ENCODE results near the gene KCNN1. TPM values are rescaled to one million over a fixed set of nuclear protein-coding genes. Genes with fewer than 3 reads are reported as not detected.

The KCNN1 gene
- total and polyA plus RNA-seq, 2 of the 13 experiments (the other 11 are each of a cell fraction or from before 2014, with no cell fraction given): 0.04 TPM; not detected in 1

DNA sequence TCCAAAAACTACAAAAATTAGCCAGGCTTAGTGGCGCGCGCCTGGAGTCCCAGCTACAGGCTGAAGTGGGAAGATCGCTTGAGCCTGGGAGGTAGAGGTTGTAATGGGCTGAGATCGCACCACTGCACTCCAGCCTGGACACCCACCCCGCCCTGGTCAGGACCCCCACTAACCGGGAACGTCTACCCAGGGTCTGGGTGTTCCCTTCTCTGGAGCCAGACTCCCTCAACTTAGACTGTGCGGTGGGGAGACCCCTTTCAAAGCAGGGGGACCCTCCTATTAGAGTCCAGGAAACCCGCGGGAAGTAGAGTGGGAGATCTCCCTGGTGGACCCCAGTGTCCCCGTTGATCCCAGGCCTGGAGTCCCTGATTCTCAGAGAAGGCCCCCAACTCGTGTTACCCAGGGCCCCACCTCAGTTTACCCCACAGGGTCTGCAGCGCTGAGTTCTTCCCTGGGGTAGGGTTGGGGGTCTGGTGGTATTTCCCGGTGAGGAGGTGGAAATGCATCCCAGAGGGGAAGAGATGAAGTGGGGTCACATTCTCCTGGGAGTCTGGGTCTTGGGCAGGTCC lies 35.0 kb downstream of the KCNN1 start:
- intact Hi-C loops (cut with micrococcal nuclease; ENCODE audit: unreplicated experiment) (no loop called here), in situ Hi-C loops (cut with HindIII; ENCODE audit: extremely low pct_ligation_motif_present, low pct_unique_long_range_greater_than_20kb) (loop anchor here (10.0 kb wide), 1 partner anchor 173 kb away; the partner anchor contains the start of gene IFI30)
- Histone ChIP-seq H4K20me1 (ENCODE audit: insufficient read depth, low read length) (no peaks in the 10 kb centered on the region), H3K4me2 (ENCODE audit: low read depth, low read length) (peak overlapping the region; percentile 76), H3K79me2 (ENCODE audit: insufficient read depth, low read length) (no peaks in the 10 kb centered on the region), H3K9me3 (ENCODE audit: low read length) (no peaks in the 10 kb centered on the region), H3K4me1 (ENCODE audit: insufficient read depth, low read length) (peaks cover 29% of the 10 kb centered on the region), H3K9ac (ENCODE audit: insufficient read depth, low read depth, low read length) (peak overlapping the region; percentile 59; the same call in 1 of the 2 replicates), H2AFZ (ENCODE audit: low read length) (no peak overlapping the region), H3K36me3 (replicated peaks in 1 of 2; ENCODE audit: control insufficient read depth in 1 of 2, insufficient read depth in 2 of 2, low read length in 2 of 2) (no peaks in the 10 kb centered on the region), H3K27ac (ENCODE audit: extremely low read length, insufficient read depth, low read length) (no peak overlapping the region), H3K4me3 (replicated peaks in 1 of 3; ENCODE audit: insufficient read depth in 1 of 3, low read depth in 2 of 3, low read length in 3 of 3) (peak overlapping the region; percentile 57 to 72 (median 60); a peak in 5 of 6 replicates), H3K27me3 (ENCODE audit: control insufficient read depth in 1 of 2, insufficient read depth in 2 of 2, low read length in 2 of 2) (peaks cover 0 to 2% of the 10 kb centered on the region in 2 experiments; a peak in 1 of 5 replicates)
- ATAC-seq (no peak), DNase-seq (ENCODE audit: low spot score) (no peak), FAIRE-seq (no peak)
- ChIA-PET POLR2A (no interaction called here), CTCF (ENCODE audit: low intra/inter-chr PET ratio, low total read pairs) (no interaction called here)
- WGBS (ENCODE audit: low lambda C conversion rate): 35% methylated on average over 3 of the region's 15 CpGs
- no peak for TF ChIP-seq SMAD3 (CRISPR knock-in tag; IDR thresholded peaks at IDR 0.05)
- TF ChIP-seq FOXA3 (CRISPR knock-in tag; IDR thresholded peaks at IDR 0.05): no peak
- TF ChIP-seq GPBP1L1 (CRISPR knock-in tag; IDR thresholded peaks at IDR 0.05): no peak
- TF ChIP-seq ZNF746 (CRISPR knock-in tag; IDR thresholded peaks at IDR 0.05): no peak
- 0 out of 2 replicates have a peak, but pooled peaks have one; percentile 5 for TF ChIP-seq KDM2A (CRISPR knock-in tag; IDR thresholded peaks at IDR 0.05; ENCODE audit: borderline replicate concordance, low read depth)
- no peak for TF ChIP-seq IRF2 (CRISPR knock-in tag; IDR thresholded peaks at IDR 0.05)
- TF ChIP-seq ARID4A (CRISPR knock-in tag; IDR thresholded peaks at IDR 0.05; ENCODE audit: borderline replicate concordance): 0 out of 2 replicates have a peak, but pooled peaks have one; percentile 19
- TF ChIP-seq NKX3-1 (CRISPR knock-in tag; IDR thresholded peaks at IDR 0.05): no peak
- no peak for TF ChIP-seq RBM39 (IDR thresholded peaks at IDR 0.05; ENCODE audit: low read depth, low read length, poor library complexity, severe bottlenecking)
- BruUV-seq (replicated peaks): no TSS peak
